GM18507 (cell line): Measurements from ENCODE around the gene DCAF4L1.

Experiments
- DNase-seq: peaks from one replicate; pipeline ENCODE4 v3.0.0; 2011; ENCODE audit warnings: low read depth; ENCODE audit not compliant: insufficient read length; ENCODE audit errors: extremely low spot score
- FAIRE-seq: peaks from 2 replicates; lab custom pipeline; 2011; peaks lifted over from hg19 to GRCh38; lab: Jason Lieb, UNC

Gene DCAF4L1

DNA sequence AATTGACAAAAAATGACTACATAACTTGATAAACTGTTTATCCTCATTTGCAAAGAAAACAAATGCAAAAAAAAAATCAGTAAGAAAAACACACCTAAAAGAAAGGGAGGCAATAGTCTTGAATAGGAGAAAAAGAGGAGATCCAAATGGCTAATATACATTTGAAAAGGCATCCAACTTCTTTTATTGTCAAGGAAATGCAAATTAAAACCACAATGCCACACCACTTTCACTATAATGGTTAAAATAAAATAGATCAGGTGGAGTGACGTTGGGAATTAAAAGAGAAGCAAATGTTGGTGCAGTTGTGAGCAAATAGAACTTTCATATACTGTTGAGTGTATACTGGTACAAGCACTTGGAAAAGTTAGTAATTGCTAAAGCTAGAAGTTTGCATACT lies 3.6 kb downstream of the DCAF4L1 start:
- no peak for FAIRE-seq
- no peak for DNase-seq

- FAIRE-seq = no peak
- DNase-seq = no peak
These were observed 8.4 kb downstream of the DCAF4L1 start for GRCh38 chr4:41989994-41990364.

DNA sequence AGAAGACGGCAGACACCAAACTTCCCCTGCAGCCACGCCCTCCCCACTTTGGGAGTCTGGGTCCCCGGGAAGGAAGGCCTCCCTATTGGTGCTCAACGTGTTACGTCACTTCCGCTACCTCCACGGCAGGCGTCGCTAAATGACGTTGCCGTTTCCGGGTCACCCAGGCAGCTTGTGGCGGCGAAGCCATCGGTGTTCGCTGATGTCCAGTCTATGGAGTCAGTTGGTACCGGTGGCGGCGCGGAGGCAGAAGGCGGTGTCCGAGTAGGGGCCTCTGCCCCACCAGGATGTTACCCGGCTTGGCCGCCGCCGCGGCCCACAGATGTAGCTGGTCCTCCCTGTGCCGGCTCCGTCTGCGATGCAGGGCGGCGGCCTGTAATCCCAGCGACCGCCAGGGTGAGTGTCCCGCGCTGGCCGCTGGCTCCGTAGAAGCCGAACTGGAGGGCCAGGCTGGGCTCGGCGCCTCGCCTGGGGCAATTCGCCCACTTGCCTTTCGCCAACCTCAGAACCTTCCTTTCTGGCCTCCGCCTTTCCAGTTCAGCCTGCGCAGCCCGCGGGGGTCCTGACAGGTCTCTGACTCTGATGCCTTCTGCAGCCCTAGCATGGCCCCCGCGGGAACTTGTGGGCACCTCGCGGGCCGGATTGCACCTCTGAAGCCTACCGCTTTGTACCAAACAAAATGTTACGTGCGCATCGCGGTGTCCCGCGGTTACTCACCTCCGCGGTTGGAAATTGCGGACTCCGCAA lies 9.0 kb downstream of the DCAF4L1 start, which contains the start of gene SLC30A9:
TSS of gene SLC30A9 (plus strand) at position 166 of the 747 bp plus-strand sequence. CDS start at position 288, 122 bp downstream.
- peak; percentile 96 for DNase-seq
- peak; percentile 99 for FAIRE-seq

- DNase-seq (no peak), FAIRE-seq (no peak)
These were observed 10.6 kb downstream of the DCAF4L1 start for GRCh38 chr4:41991916-41992767.

DNA sequence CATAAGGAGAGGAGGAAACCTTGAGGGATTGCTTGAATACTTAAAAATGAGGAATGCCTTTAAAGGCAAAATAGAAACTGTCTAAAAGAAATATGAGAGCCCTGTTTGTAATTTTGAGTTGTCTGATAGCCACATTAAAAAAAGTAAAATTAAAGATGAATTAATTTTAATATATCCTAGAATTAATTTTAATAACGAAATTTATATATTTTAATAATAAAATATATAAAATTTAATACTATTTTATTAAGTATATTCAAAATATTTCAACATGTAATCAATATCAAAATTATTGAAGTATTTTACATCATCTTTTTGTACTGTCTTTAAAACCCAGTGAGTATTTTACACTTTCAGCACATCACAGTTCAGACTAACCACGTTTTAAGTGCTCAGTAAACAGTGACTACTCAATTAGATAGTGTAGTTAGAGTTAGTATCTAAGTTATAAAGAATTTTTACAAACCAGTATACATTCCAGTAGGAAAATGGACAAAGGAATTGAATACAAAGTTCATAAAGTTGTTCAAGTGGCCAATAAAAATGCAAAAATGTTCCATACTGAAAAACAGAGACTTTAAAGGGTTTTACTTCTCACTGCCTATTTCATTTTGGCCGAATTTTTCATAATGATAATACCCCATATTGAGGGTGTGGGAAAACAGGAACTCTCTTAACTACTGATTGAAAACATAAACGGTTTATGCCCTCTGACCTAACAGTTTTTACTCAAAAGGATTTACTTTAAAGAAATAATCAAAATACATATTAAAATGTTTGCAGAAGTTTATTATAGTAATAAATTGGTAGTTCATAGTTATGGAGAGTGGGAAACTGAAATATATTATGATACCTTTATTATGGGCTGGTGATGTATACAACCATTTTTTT lies 11.7 kb downstream of the DCAF4L1 start:
- DNase-seq = no peak
- peak; percentile 18 for FAIRE-seq

GRCh38 chr4:41994461-41994985 lies 13.0 kb downstream of the DCAF4L1 start:
- no peak for FAIRE-seq
- DNase-seq = no peak

DNA sequence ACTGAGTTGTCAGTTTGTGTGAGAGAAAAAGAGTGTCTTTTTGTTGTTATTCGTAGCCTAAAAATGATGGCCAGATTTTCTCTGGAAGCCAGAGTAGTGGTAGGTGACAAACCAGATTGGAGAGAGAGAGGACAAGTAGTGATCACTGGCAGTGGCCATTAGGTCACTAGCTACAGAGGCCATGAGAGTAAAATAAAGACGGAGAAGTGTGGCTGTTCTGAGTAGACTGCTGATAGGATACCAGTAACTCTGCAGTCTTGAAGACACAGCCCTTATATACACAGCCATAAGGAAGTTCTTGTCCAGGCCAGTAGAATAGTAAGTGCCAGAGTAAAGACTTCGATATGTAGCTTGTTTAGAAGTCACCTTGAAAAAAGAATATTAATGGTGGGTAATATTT lies 16.5 kb downstream of the DCAF4L1 start:
- DNase-seq = no peak
- FAIRE-seq = peak; percentile 35

- DNase-seq = no peak
- FAIRE-seq = peak; percentile 18
These were observed 17.8 kb downstream of the DCAF4L1 start for GRCh38 chr4:41999321-41999720.

DNA sequence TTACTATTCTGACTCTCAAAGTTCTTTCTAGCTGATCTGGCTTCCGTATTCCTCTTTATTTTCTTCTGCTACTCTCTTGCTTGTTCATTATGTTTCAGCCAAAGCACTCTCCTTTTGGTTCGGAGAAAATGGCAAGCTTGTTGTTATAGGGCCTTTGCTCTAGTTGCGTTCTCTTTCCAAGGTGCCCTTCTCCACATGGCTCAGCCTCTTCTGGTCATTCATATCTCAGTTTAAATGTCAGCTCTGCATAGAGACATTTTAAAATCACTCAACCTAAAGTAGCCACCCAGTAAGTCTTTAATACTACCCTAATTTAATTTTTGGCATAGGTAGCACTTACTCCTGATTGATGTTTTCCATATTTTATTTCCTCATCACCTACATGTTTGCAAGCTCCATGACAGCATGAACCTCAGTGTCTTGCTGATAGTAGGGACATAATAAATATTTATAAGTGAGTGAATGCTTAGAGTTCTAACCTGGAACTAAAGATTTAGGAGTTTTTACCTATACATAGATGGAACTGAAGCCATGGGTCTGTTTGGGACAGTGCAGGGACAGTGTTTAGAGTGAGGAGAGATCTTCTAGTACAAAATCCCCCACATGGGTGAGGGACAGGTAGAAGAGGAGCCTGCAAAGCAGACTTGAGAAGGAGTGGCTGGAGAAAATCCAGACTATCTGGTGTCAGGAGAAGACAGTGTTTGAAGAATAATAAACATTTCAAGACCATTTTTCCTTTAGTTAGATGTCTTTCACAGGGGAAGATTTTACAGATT lies 26.6 kb downstream of the DCAF4L1 start:
- FAIRE-seq = no peak

DNA sequence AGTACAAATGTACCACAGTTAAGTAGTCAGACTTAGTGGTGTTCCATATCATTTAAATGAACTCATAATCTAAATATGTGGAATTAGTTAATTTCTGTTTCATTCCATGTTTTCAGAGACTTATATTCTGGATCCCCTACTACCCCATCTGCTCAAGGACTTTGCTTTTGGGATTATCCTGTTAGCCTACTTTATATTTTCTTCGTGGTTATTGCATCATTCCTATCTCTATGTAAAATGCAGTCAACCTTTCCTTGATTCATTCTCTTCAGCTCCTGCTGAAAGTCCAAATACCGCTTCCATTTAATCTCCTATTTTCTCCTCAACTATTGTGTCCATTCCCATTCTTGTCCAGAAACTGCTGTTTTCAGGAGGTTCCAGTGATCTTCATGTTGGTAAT lies 33.9 kb downstream of the DCAF4L1 start:
- DNase-seq (no peak), FAIRE-seq (no peak)

More for the DNA sequence above, 26.6 kb downstream of the DCAF4L1 start:
- no peak for DNase-seq

- FAIRE-seq (no peak), DNase-seq (no peak)
These were observed 36.9 kb downstream of the DCAF4L1 start for GRCh38 chr4:42018451-42018850.
